BJ (cell line): Measurements from ENCODE around the gene DNAJC22. TPM values are rescaled to one million over a fixed set of nuclear protein-coding genes. Genes with fewer than 3 reads are reported as not detected.

ENCODE experiments used
- CTCF ChIA-PET: fragments of 350-600 bp; formaldehyde crosslinking; extraction: SDS; loops from one replicate; lab custom pipeline; 2021; ENCODE audit warnings: antibody characterized with exemption, inconsistent platforms; lab: Yijun Ruan, JAX
- POLR2A ChIA-PET: fragments of 300-600 bp; sonication (Branson Sonifier 250); formaldehyde crosslinking; extraction: SDS; loops from one replicate; lab custom pipeline; 2021; ENCODE audit warnings: antibody characterized with exemption; lab: Charles Lee
- DNase-seq: peaks from one replicate; pipeline ENCODE4 v3.0.0-alpha.2; 2011; ENCODE audit warnings: low read depth
- H3K27me3 ChIP-seq: 2 replicates; pipeline ENCODE4 v1.6.0; 2011; ENCODE audit warnings: low read length; ENCODE audit not compliant: control insufficient read depth, insufficient read depth
- H3K36me3 ChIP-seq: 2 replicates; pipeline ENCODE4 v1.5.1; 2011; ENCODE audit warnings: low read length; ENCODE audit not compliant: control insufficient read depth, insufficient read depth
- H3K4me3 ChIP-seq: 2 replicates; pipeline ENCODE4 v1.5.1; 2011; ENCODE audit warnings: low read depth, mild to moderate bottlenecking, control low read depth, low read length
- CTCF ChIP-seq: IDR thresholded peaks from 2 replicates; pipeline ENCODE4 v1.5.1; 2011; ENCODE audit warnings: low read depth, mild to moderate bottlenecking, control low read depth, inconsistent platforms, low read length, moderate library complexity; ENCODE audit not compliant: insufficient read depth
- polyA plus RNA-seq: library from polyadenylated mRNA; depleted of rRNA; stranded (reverse); fragments of >200 nt; gene quantifications from 2 replicates; pipeline ENCODE4 v1.2.3, GENCODE V29; 2011

Gene DNAJC22
- polyA plus RNA-seq, 1 experiment, result 4.3 TPM

GRCh38 chr12:49358483-49359141 is 11.9 kb downstream of the DNAJC22 start:
- ChIA-PET POLR2A (interaction anchor here (0.6 kb wide), 1 partner anchor 446 kb away, joined by 8 read pairs; no protein-coding TSS in a partner anchor), CTCF (interaction anchor here (0.6 to 5.1 kb wide), 58 partner anchors 9 to 382 kb away, joined by 3 to 315 read pairs (median 4); partner anchors contain the start of genes C1QL4, DNAJC22, KCNH3 and LMBR1L)
- peak; percentile 77 for TF ChIP-seq CTCF
- no peak for DNase-seq
- no peaks in the 10 kb centered on the region for H3K36me3 ChIP-seq
- H3K27me3 ChIP-seq, result no peaks in the 10 kb centered on the region
- H3K4me3 ChIP-seq, result no peak overlapping the region

GRCh38 chr12:49359671-49360070 is 13.0 kb downstream of the DNAJC22 start:
- DNase-seq, result no peak
- ChIA-PET POLR2A (no interaction called here), CTCF (interaction anchor here (0.7 to 5.1 kb wide), 17 partner anchors 12 to 275 kb away, joined by 3 to 315 read pairs (median 10); partner anchors contain the start of genes C1QL4, DNAJC22 and LMBR1L)
- Histone ChIP-seq H3K27me3 (no peaks in the 10 kb centered on the region), H3K36me3 (no peaks in the 10 kb centered on the region), H3K4me3 (no peak overlapping the region)
- TF ChIP-seq CTCF, result no peak

GRCh38 chr12:49362077-49362476 is 15.4 kb downstream of the DNAJC22 start:
- ChIA-PET CTCF (interaction anchor here (0.7 to 6.5 kb wide), 6 partner anchors 11 to 219 kb away, joined by 3 to 63 read pairs (median 4); partner anchors contain the start of gene DNAJC22), POLR2A (no interaction called here)
- no peak for DNase-seq
- Histone ChIP-seq H3K36me3 (no peaks in the 10 kb centered on the region), H3K27me3 (no peaks in the 10 kb centered on the region), H3K4me3 (no peak overlapping the region)
- no peak for TF ChIP-seq CTCF

- TF ChIP-seq CTCF, result no peak
- Histone ChIP-seq H3K4me3 (no peak overlapping the region), H3K36me3 (no peaks in the 10 kb centered on the region), H3K27me3 (no peaks in the 10 kb centered on the region)
- ChIA-PET CTCF (interaction anchor here (1.7 to 6.5 kb wide), 6 partner anchors 7 to 149 kb away, joined by 5 to 63 read pairs (median 26); partner anchors contain the start of gene DNAJC22), POLR2A (interaction anchor here (0.6 kb wide), 1 partner anchor 251 kb away, joined by 3 read pairs; no protein-coding TSS in a partner anchor)
- DNase-seq, result no peak
Measured at GRCh38 chr12:49364989-49365388, 18.3 kb downstream of the DNAJC22 start.

GRCh38 chr12:49365542-49365941 is 18.9 kb downstream of the DNAJC22 start:
- POLR2A ChIA-PET, result no interaction called here
- no peak for TF ChIP-seq CTCF

More at GRCh38 chr12:49365542-49365941, 18.9 kb downstream of the DNAJC22 start:
- no peak overlapping the region for H3K4me3 ChIP-seq
- H3K36me3 ChIP-seq, result no peaks in the 10 kb centered on the region
- CTCF ChIA-PET, result interaction anchor here (0.9 to 6.5 kb wide), 8 partner anchors 8 to 241 kb away, joined by 4 to 63 read pairs (median 11); partner anchors contain the start of gene DNAJC22
- DNase-seq, result no peak
- H3K27me3 ChIP-seq, result no peaks in the 10 kb centered on the region
